Hepatocyte (in vitro differentiated cells): Measurements from ENCODE around the gene MARK3. TPM values are rescaled to one million over a fixed set of nuclear protein-coding genes. Genes with fewer than 3 reads are reported as not detected.
"Not testable (repeated sequence)": the region's sequence is repeated elsewhere in the genome, so short reads cannot be mapped to it uniquely, and the experiment has no call there.

Experiments
- DNase-seq: peaks from one replicate; pipeline ENCODE4 v3.0.0-alpha.2; 2016; ENCODE audit warnings: low spot score
- H2AFZ ChIP-seq: fragments of 200-600 bp; sonication (generic); 2 replicates; pipeline ENCODE4 v1.6.0; 2016; ENCODE audit warnings: antibody characterized with exemption, mild to moderate bottlenecking
- H3K27ac ChIP-seq: fragments of 200-600 bp; sonication (generic); 2 replicates; pipeline ENCODE4 v1.5.1; 2016; ENCODE audit warnings: mild to moderate bottlenecking
- H3K27me3 ChIP-seq: fragments of 200-600 bp; sonication (generic); 2 replicates; pipeline ENCODE4 v1.6.1; 2016
- H3K36me3 ChIP-seq: fragments of 200-600 bp; sonication (generic); replicated peaks from 2 replicates; pipeline ENCODE4 v1.5.1; 2016; ENCODE audit warnings: low read depth; ENCODE audit not compliant: insufficient read depth
- H3K4me1 ChIP-seq: fragments of 200-600 bp; sonication (generic); 2 replicates; pipeline ENCODE4 v1.5.1; 2016; ENCODE audit warnings: mild to moderate bottlenecking, moderate library complexity; ENCODE audit not compliant: insufficient read depth
- H3K4me2 ChIP-seq: fragments of 200-600 bp; sonication (generic); 2 replicates; pipeline ENCODE4 v1.6.0; 2016
- H3K4me3 ChIP-seq: fragments of 200-600 bp; sonication (generic); 2 replicates; pipeline ENCODE4 v1.5.1; 2016; ENCODE audit warnings: mild to moderate bottlenecking
- H3K79me2 ChIP-seq: fragments of 200-600 bp; sonication (generic); 2 replicates; pipeline ENCODE4 v1.6.0; 2017; ENCODE audit warnings: mild to moderate bottlenecking
- H3K9me2 ChIP-seq: fragments of 200-600 bp; sonication (generic); replicated peaks from 2 replicates; pipeline ENCODE4 v1.6.0; 2017; ENCODE audit warnings: mild to moderate bottlenecking; ENCODE audit not compliant: insufficient read depth
- H3K9me3 ChIP-seq: fragments of 200-600 bp; sonication (generic); 2 replicates; pipeline ENCODE4 v1.5.1; 2016; ENCODE audit warnings: low read depth, mild to moderate bottlenecking
- H4K20me1 ChIP-seq: fragments of 200-600 bp; sonication (generic); 2 replicates; pipeline ENCODE4 v1.6.0; 2016; ENCODE audit warnings: mild to moderate bottlenecking; ENCODE audit not compliant: insufficient read depth, poor library complexity, severe bottlenecking
- CTCF ChIP-seq: fragments of 200-600 bp; sonication (generic); IDR thresholded peaks from 2 replicates; pipeline ENCODE4 v1.5.1; 2016; ENCODE audit warnings: antibody characterized with exemption, mild to moderate bottlenecking; ENCODE audit not compliant: poor library complexity
- EZH2 ChIP-seq: fragments of 200-600 bp; sonication (generic); IDR thresholded peaks from 2 replicates; pipeline ENCODE4 v1.6.1; 2016; ENCODE audit warnings: antibody characterized with exemption, mild to moderate bottlenecking, borderline replicate concordance
- EZH2phosphoT487 ChIP-seq: fragments of 200-600 bp; sonication (generic); IDR thresholded peaks from one replicate; pipeline ENCODE4 v1.6.1; 2018; ENCODE audit warnings: antibody characterized with exemption, mild to moderate bottlenecking, low read depth, moderate library complexity; ENCODE audit not compliant: unreplicated experiment, severe bottlenecking
- WGBS: methylation state at CpG from one replicate; pipeline ENCODE4 v1.1.6; 2016; ENCODE audit warnings: low lambda C conversion rate; ENCODE audit errors: missing lambda C conversion rate; 5-methylcytosine and 5-hydroxymethylcytosine counted together
- polyA plus RNA-seq: library from polyadenylated mRNA; unstranded; fragments of >200 nt; fragmentation: Nextera tagmentation; extraction: Ambion mirVana; gene quantifications from 2 replicates; pipeline ENCODE4 v1.2.1, GENCODE V29; 2016
- total RNA-seq: library from RNA; depleted of rRNA; stranded (reverse); fragments of >200 nt; gene quantifications from 2 replicates; pipeline ENCODE4 v1.2.3, GENCODE V29; 2014

Gene MARK3
- total and polyA plus RNA-seq, 2 experiments from 2014 or later: 56.3 to 71.7 TPM

DNA sequence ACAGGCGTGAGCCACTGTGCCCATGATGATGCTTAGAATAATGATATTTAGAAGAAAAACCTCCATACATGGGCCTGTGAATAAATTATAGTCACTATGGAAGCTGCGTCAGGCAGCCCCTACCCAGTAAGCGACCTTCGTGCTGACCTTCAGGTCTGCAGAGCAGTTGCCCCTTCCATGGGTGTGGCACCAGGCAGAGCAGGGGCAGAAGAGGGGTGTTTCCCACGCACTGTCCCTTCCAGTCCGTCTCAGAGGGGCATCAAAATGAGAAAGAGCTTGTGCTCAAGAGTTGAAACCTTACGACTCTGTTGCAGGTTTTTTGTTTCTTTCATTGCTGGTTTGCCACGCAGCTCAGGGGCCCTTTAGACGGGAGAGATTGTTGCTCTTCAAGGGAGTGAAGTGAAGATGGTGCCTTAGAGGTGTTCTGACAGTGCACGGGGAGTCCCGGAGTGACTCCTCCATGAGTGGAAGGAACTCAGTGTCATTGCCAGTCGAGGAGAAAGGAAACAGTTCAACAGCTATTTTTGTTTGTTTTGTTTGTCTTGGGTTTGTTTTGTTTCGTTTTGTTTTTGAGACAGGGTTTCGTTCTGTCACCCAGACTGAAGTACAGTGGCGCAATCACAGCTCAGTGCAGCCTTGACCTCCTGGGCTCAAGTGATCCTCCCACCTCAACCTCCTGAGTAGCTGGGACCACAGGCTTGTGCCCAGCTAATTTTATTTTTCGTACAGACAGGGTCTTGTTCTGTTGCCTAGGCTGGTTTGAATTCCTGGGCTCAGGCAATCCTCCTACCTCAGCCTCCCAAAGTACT, 123.5 kb downstream of the MARK3 start:
- 96% methylated on average over 16 of the region's 16 CpGs for WGBS
- TF ChIP-seq EZH2phosphoT487: no peak

DNA sequence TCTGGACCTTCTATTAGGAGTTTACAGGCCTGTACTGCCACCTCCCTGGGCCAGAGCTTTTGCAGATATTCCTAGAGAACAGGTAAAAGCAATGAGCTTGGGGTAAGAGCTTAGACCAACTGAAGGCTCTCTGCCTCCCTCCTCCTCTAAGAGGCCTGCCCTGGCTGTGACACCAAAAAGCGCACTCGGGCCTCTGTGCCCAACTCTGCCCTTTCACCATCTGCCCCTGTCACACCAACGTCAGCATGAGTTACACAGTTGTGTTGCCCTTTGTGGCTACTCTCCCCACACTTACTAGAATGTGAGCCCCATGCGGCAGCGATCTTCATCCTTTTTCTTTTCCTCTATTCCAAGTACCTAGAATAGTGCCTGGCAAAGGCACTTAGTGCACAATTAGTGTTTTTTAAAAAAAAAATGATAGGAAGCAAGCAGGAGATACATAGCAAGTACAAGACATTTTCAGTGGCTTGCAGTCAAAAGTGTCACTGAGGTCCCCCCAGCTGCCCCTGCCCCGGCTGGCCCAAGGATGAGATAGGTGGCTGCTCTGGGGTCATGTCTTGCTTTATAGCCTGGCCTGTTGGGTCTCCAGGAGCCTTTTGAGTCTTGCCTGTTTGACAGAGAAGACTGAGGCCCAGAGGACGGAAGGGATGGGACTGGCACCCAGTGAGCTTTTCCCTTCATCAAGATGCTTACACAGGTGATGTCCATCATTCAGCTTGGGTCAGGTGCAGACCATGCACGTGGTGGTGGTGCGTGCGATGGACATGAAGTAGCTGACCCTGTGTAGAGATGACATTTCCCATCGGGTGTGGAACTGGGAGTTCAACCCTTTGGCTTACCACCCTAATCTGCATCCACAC, 124.9 kb downstream of the MARK3 start:
- Histone ChIP-seq H3K4me1 (no peaks in the 10 kb centered on the region), H3K9me2 (no peaks in the 10 kb centered on the region), H3K27me3 (no peaks in the 10 kb centered on the region), H2AFZ (no peak overlapping the region), H4K20me1 (no peaks in the 10 kb centered on the region), H3K79me2 (no peaks in the 10 kb centered on the region), H3K27ac (no peak overlapping the region), H3K36me3 (no peaks in the 10 kb centered on the region), H3K4me2 (no peak overlapping the region), H3K4me3 (no peak overlapping the region), H3K9me3 (no peaks in the 10 kb centered on the region)
- TF ChIP-seq CTCF: no peak
- no peak for TF ChIP-seq EZH2phosphoT487
- TF ChIP-seq EZH2: no peak
- WGBS: 95% methylated on average over 11 of the region's 11 CpGs
- no peak for DNase-seq

More for the DNA sequence above, 123.5 kb downstream of the MARK3 start:
- Histone ChIP-seq H3K9me2 (no peaks in the 10 kb centered on the region), H3K79me2 (no peaks in the 10 kb centered on the region), H2AFZ (no peak overlapping the region), H3K9me3 (no peaks in the 10 kb centered on the region), H3K27ac (no peak overlapping the region), H3K4me3 (no peak overlapping the region), H3K4me1 (no peaks in the 10 kb centered on the region), H3K36me3 (no peaks in the 10 kb centered on the region), H3K4me2 (no peak overlapping the region), H3K27me3 (no peaks in the 10 kb centered on the region), H4K20me1 (no peaks in the 10 kb centered on the region)
- no peak for DNase-seq

DNA sequence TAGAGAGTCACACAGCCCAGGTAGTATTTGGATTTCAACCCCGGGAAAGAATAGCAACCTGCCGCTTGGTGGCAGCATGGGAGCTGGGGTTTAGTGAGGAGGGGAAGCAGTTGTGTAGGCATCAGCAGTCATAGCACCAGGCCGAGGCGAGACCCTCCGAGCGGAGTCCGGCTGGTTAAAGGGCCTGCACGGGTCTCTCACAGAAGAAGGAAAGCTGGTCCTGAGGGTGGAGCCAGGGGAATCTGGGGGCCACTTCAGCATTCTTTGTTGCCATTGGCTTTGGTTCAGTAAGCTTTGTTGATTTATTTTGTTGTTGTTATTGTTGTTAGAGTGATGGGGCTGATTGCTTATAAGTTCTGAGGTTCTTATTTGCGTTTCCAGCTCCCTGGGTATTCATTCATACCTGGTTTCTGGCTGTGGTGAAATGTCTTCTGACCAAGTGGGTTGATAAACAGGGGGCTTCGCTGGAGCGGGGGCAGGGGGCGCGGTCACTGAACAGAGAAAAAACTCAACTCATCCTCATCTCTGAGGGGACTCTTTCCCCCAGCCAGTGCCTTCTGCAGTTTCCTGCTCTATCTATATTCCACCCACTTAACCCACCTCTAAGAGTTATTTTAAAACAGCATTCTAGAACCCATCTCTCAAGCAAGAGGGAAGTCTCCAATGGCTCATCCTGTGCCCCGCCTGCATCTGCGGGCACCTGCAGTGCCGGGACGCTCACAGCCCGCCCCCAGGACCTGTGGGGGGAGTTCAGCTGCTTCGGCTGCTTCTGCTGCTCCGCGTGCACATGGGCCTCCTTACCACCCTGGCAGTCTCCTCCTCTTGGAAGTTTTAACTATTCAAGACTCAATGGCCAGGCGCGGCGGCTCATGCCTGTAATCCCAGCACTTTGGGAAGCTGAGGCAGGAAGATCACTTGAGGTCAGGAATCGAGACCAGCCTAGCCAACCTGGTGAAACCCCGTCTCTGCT, 125.8 kb downstream of the MARK3 start:
- Histone ChIP-seq H3K4me3 (no peak overlapping the region), H3K27ac (no peak overlapping the region), H4K20me1 (no peaks in the 10 kb centered on the region), H3K4me2 (no peak overlapping the region), H2AFZ (no peak overlapping the region), H3K36me3 (no peaks in the 10 kb centered on the region), H3K4me1 (no peaks in the 10 kb centered on the region), H3K9me3 (no peaks in the 10 kb centered on the region), H3K27me3 (no peaks in the 10 kb centered on the region), H3K9me2 (no peaks in the 10 kb centered on the region), H3K79me2 (no peaks in the 10 kb centered on the region)
- TF ChIP-seq EZH2 (no peak), EZH2phosphoT487 (no peak), CTCF (no peak)
- WGBS: 95% methylated on average over 26 of the region's 26 CpGs
- DNase-seq: no peak

- not testable (repeated sequence) for H3K4me3 ChIP-seq, H3K4me1 ChIP-seq, H3K79me2 ChIP-seq, DNase-seq, H3K9me2 ChIP-seq, H2AFZ ChIP-seq, H3K36me3 ChIP-seq, H4K20me1 ChIP-seq, H3K4me2 ChIP-seq, H3K9me3 ChIP-seq, H3K27ac ChIP-seq, H3K27me3 ChIP-seq
- 98% methylated on average over 5 of the region's 8 CpGs for WGBS
These were observed 127.0 kb downstream of the MARK3 start for GRCh38 chr14:103512180-103512579.
